HG02678 (cell line): Measurements from ENCODE around the gene CNNM2.

Source experiments
- ATAC-seq: cut with Tn5 transposase; IDR thresholded peaks from one replicate; pipeline ENCODE4 v1.9.1; 2021; ENCODE audit warnings: mild to moderate bottlenecking, moderate library complexity; ENCODE audit not compliant: unreplicated experiment

The CNNM2 gene

GRCh38 chr10:103100620-103101019, 182.5 kb downstream of the CNNM2 start:
- no peak for ATAC-seq

- ATAC-seq: no peak
These were observed 184.1 kb downstream of the CNNM2 start for GRCh38 chr10:103102195-103102594.

- ATAC-seq: no peak
These were observed 185.9 kb downstream of the CNNM2 start for GRCh38 chr10:103103989-103104388.

- ATAC-seq: no peak
These were observed 186.6 kb downstream of the CNNM2 start for GRCh38 chr10:103104721-103105120.

GRCh38 chr10:103105462-103105861, 187.4 kb downstream of the CNNM2 start:
- no peak for ATAC-seq

GRCh38 chr10:103106539-103106938, 188.4 kb downstream of the CNNM2 start:
- ATAC-seq: no peak

GRCh38 chr10:103109821-103110220, 191.7 kb downstream of the CNNM2 start:
- ATAC-seq: no peak

GRCh38 chr10:103110407-103110806, 192.3 kb downstream of the CNNM2 start:
- ATAC-seq: no peak

- peak; percentile 60 for ATAC-seq
These were observed 193.2 kb downstream of the CNNM2 start for GRCh38 chr10:103111031-103111917.

- ATAC-seq: peak; percentile 71
These were observed 194.1 kb downstream of the CNNM2 start for GRCh38 chr10:103111918-103112877.

GRCh38 chr10:103114876-103115275, 196.8 kb downstream of the CNNM2 start:
- no peak for ATAC-seq

GRCh38 chr10:103117247-103117646, 199.2 kb downstream of the CNNM2 start:
- no peak for ATAC-seq

GRCh38 chr10:103120546-103120945, 202.5 kb downstream of the CNNM2 start:
- no peak for ATAC-seq

GRCh38 chr10:103120977-103121735, 203.1 kb downstream of the CNNM2 start:
- no peak for ATAC-seq

GRCh38 chr10:103123282-103124024, 205.4 kb downstream of the CNNM2 start:
- ATAC-seq: no peak

GRCh38 chr10:103124420-103125096, 206.5 kb downstream of the CNNM2 start:
- ATAC-seq: no peak

- ATAC-seq: peak; percentile 84
These were observed 207.5 kb downstream of the CNNM2 start for GRCh38 chr10:103125323-103126267.

GRCh38 chr10:103127241-103127640, 209.1 kb downstream of the CNNM2 start:
- no peak for ATAC-seq
